GM12878 (cell line): Measurements from ENCODE around the gene NTN3.

Experiments used
- CEBPB ChIP-seq, 2 experiments: fragments of 150-350 bp in 1 of 2; IDR thresholded peaks; 2 replicates each; pipeline ENCODE4 v1.6.1; 2012 to 2014; ENCODE audit warnings: low read depth in 2 of 2, low read length in 2 of 2, borderline replicate concordance in 1 of 2, inconsistent platforms in 1 of 2
- POLR2AphosphoS5 ChIP-seq: IDR thresholded peaks from 2 replicates; pipeline ENCODE4 v1.6.1; 2011; ENCODE audit warnings: mild to moderate bottlenecking, low read length, inconsistent platforms
- SIX5 ChIP-seq: IDR thresholded peaks from 2 replicates; pipeline ENCODE4 v1.6.1; 2011; ENCODE audit warnings: mild to moderate bottlenecking, low read depth, low read length, moderate library complexity; ENCODE audit not compliant: severe bottlenecking

DNA sequence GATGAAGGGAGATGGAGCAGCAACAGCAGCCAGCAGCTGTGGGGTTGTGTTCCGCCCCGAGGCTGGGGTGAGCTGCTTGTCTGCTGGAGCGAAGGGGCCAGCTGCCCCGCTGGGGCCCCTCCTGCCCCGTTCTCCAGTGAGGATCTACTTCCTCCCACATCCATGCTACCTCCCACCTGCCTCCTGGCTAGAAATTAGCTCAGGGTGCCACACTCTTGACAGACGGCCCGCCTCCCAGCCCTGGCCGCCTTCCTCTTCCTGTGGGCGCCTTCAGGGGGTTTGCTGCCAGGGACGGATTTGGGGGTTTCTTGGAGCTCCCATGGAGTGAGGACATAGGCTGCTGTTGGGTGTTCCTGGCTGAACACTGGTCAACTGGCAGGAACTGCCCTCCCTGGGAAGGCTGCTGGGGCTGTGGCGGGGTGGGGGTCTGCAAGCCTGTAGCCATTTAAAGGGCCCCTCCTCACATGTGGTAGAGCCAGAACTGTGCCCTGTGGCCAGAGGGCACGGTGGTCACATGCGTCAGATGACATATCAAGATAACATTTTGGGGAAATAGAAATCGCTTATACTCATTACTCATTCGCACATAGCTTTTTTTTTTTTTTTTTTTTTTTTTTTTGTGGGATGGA is 16.9 kb downstream of the NTN3 start:
- no peak for TF ChIP-seq POLR2AphosphoS5
- no peak for TF ChIP-seq CEBPB (IDR thresholded peaks at IDR 0.05; ENCODE audit: borderline replicate concordance in 1 of 2, low read depth in 2 of 2, low read length in 2 of 2)
- TF ChIP-seq SIX5 = no peak
